ENCODE measurements around the gene SPEF2.

SPEF2 gene

DNA sequence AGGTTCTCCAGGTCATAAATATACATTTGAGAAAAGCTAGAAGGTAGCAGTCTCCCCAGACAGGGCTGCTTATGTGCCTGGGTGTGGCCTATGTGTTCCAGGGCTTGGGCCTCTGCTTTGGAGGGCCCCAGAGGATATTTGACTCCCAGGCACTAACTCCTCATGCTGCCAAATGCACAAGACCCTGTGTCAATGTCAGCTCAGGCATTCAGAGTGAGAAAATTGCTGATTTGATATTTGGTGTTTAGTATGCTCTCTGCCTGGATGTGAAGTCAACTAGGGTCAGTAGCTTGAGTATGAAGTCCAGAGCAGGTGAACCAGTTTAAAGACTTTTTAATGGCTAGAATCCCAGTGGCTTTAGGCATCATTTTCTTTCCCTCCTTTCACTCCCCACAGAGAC is 181.5 kb downstream of the SPEF2 start:
- TF ChIP-seq POLR2AphosphoS5 (IDR thresholded peaks at IDR 0.05; ENCODE audit: low read depth, low read length) (no peak), PAX5 (IDR thresholded peaks at IDR 0.05; ENCODE audit: insufficient read depth, low read length, severe bottlenecking) (no peak), POLR2A (IDR thresholded peaks at IDR 0.05; ENCODE audit: low read depth, low read length) (no peak), POU2F2 (IDR thresholded peaks at IDR 0.05; ENCODE audit: low read depth, low read length) (no peak), SPI1 (IDR thresholded peaks at IDR 0.05; ENCODE audit: low read depth, low read length) (no peak), TAF1 (IDR thresholded peaks at IDR 0.05; ENCODE audit: low read depth, low read length) (no peak)
- no peak for FAIRE-seq
- DNase-seq (ENCODE audit: insufficient read length, low spot score) = no peak

DNA sequence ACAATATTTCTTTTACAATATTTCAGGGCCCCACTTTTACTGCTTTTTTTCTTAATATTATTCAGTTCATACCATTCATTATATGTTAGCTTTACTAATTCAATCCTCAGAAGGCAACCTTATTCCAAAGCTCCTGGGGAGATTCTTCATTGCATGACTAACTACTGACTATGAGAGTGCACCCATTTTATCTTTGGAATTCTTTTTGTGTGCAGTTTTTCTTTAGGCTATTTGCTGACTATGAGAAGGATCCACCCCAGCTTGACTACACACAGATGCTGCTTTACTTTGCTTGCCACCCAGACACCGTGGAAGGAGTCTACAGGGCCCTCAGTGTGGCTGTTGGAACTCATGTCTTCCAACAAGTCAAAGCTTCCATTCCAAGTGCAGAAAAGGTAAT is 182.1 kb downstream of the SPEF2 start:
- TF ChIP-seq POLR2A (IDR thresholded peaks at IDR 0.05; ENCODE audit: low read depth, low read length) (no peak), SPI1 (IDR thresholded peaks at IDR 0.05; ENCODE audit: low read depth, low read length) (no peak), POU2F2 (IDR thresholded peaks at IDR 0.05; ENCODE audit: low read depth, low read length) (no peak), PAX5 (IDR thresholded peaks at IDR 0.05; ENCODE audit: insufficient read depth, low read length, severe bottlenecking) (no peak), POLR2AphosphoS5 (IDR thresholded peaks at IDR 0.05; ENCODE audit: low read depth, low read length) (no peak), TAF1 (IDR thresholded peaks at IDR 0.05; ENCODE audit: low read depth, low read length) (no peak)
- FAIRE-seq (no peak), DNase-seq (ENCODE audit: insufficient read length, low spot score) (no peak)

DNA sequence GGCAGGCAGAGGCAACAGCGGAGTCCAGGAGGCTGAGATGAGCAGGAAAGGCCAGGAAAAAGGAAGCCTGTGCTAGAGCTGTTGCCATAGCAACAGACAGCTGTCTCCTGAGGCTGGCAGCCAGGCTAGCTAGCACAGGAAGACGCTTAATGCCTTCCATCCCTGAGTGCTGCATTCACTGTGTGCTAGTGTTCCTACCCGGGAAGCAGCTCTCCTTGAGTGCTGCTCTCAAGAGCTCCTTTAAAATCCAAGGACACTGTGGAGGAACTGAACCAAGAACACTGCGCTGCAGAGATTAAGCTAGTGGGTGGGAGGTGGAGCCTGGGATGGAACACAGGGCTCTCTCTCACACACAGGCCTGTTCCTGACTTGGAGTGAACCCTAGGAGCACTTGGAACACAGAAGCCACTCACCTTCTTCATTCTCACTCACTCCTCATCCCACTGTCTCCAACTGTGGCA is 185.6 kb downstream of the SPEF2 start:
- TF ChIP-seq POLR2AphosphoS5 (IDR thresholded peaks at IDR 0.05; ENCODE audit: low read depth, low read length) (no peak), PAX5 (IDR thresholded peaks at IDR 0.05; ENCODE audit: insufficient read depth, low read length, severe bottlenecking) (no peak), SPI1 (IDR thresholded peaks at IDR 0.05; ENCODE audit: low read depth, low read length) (no peak), POU2F2 (IDR thresholded peaks at IDR 0.05; ENCODE audit: low read depth, low read length) (no peak), TAF1 (IDR thresholded peaks at IDR 0.05; ENCODE audit: low read depth, low read length) (no peak), POLR2A (IDR thresholded peaks at IDR 0.05; ENCODE audit: low read depth, low read length) (no peak)
- DNase-seq (ENCODE audit: insufficient read length, low spot score) = no peak
- FAIRE-seq = no peak

DNA sequence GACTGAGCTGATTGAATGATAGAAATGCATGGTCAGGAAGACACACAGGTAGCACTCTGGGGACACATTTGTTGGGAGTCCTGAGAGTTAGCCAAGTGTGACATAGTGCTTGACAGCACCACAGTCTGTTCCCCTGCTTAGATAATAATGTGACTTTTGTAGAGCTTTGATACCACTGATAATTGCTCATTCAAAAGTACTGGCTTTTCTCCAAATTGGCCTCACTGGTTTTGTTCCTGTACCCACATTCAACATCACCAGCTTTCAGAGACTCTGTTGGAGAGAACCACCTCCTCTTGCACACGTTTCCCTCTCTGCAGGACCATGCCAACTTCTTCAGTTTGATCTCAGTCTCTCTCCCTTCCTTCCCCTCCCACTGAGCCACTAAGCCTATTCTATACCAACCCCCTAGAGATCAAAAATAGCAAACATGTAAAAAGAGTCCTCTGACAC is 186.6 kb downstream of the SPEF2 start:
- DNase-seq (ENCODE audit: insufficient read length, low spot score) = no peak
- TF ChIP-seq POLR2A (IDR thresholded peaks at IDR 0.05; ENCODE audit: low read depth, low read length) = no peak
- FAIRE-seq = no peak

DNA sequence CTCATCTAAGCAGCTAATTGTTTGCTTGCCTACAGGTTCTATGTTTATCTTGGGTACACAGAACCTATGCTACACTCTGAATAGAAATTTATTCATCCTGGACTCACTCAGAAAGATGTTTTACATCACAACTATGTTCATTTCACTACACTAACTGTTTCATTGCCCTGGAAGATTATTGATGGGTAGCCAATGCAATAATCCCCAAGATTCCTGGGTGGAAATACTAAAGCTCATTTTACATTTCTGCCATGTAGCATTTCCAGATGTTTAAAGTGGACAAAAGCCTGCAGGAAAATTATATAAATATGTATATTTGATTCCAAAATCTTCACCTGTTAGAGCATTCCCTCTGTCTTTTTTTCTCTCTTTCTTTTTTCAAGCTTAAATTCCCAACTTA is 187.2 kb downstream of the SPEF2 start:
- no peak for TF ChIP-seq PAX5 (IDR thresholded peaks at IDR 0.05; ENCODE audit: insufficient read depth, low read length, severe bottlenecking)
- no peak for TF ChIP-seq TAF1 (IDR thresholded peaks at IDR 0.05; ENCODE audit: low read depth, low read length)
- TF ChIP-seq SPI1 (IDR thresholded peaks at IDR 0.05; ENCODE audit: low read depth, low read length) = no peak
- TF ChIP-seq POU2F2 (IDR thresholded peaks at IDR 0.05; ENCODE audit: low read depth, low read length) = no peak
- no peak for TF ChIP-seq POLR2A (IDR thresholded peaks at IDR 0.05; ENCODE audit: low read depth, low read length)
- no peak for TF ChIP-seq POLR2AphosphoS5 (IDR thresholded peaks at IDR 0.05; ENCODE audit: low read depth, low read length)
- FAIRE-seq (no peak), DNase-seq (ENCODE audit: insufficient read length, low spot score) (no peak)

DNA sequence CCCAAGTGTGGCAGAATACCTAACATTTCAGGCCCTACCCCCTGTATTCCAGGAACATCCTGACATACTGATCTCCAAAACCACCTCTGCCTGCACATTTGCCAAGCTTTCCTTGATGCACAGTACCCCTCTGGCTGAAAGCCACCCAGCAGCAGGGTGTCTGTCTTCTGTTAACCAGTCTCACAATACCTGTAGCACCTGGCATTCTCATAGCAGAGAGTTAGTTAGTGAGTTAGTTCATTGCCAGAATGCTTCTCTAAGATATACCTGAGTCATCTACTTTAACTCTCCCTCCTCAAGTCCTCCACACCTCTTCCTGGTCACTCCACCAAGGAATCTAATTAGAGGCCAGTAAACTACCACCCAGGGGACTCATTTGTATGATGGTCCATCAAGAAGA is 192.9 kb downstream of the SPEF2 start:
- DNase-seq (ENCODE audit: insufficient read length, low spot score) = no peak
- no peak for TF ChIP-seq SPI1 (IDR thresholded peaks at IDR 0.05; ENCODE audit: low read depth, low read length)
- TF ChIP-seq POLR2A (IDR thresholded peaks at IDR 0.05; ENCODE audit: low read depth, low read length) = no peak
- TF ChIP-seq POLR2AphosphoS5 (IDR thresholded peaks at IDR 0.05; ENCODE audit: low read depth, low read length) = no peak
- TF ChIP-seq PAX5 (IDR thresholded peaks at IDR 0.05; ENCODE audit: insufficient read depth, low read length, severe bottlenecking) = no peak
- no peak for TF ChIP-seq TAF1 (IDR thresholded peaks at IDR 0.05; ENCODE audit: low read depth, low read length)
- no peak for TF ChIP-seq POU2F2 (IDR thresholded peaks at IDR 0.05; ENCODE audit: low read depth, low read length)
- no peak for FAIRE-seq

DNA sequence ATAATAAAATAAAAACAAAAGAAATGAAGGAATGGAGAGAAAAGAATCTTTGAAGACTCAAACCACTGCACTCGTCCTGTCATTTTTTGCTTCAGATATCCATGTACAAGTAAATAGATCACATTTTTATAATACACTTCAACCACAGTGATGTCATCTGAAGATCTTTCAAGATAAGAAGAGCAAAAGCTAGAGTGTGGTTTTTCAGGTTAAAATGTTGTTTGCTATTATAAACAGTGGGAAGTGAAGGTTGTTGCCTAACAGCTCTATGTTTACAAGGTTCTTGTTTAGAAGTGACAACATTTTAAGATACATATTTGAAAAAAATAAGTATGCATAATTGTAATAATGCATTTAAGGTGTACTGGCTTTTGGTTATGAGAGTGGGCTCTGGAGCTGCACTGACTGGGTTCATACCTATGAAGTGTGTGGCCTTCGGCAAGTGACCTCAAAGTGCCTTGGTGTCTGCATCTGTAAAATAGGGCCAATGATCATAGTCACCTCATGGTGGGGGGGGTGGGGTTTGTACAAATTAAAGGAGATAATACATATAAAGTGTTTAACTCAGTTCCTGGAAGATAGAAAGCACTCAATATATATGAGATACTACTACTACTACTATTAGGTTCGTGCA is 193.6 kb downstream of the SPEF2 start:
- no peak for TF ChIP-seq TAF1 (IDR thresholded peaks at IDR 0.05; ENCODE audit: low read depth, low read length)
- TF ChIP-seq SPI1 (IDR thresholded peaks at IDR 0.05; ENCODE audit: low read depth, low read length) = no peak
- TF ChIP-seq PAX5 (IDR thresholded peaks at IDR 0.05; ENCODE audit: insufficient read depth, low read length, severe bottlenecking) = no peak
- TF ChIP-seq POLR2A (IDR thresholded peaks at IDR 0.05; ENCODE audit: low read depth, low read length) = no peak
- no peak for TF ChIP-seq POLR2AphosphoS5 (IDR thresholded peaks at IDR 0.05; ENCODE audit: low read depth, low read length)
- no peak for TF ChIP-seq POU2F2 (IDR thresholded peaks at IDR 0.05; ENCODE audit: low read depth, low read length)
- no peak for DNase-seq (ENCODE audit: insufficient read length, low spot score)
- no peak for FAIRE-seq

DNA sequence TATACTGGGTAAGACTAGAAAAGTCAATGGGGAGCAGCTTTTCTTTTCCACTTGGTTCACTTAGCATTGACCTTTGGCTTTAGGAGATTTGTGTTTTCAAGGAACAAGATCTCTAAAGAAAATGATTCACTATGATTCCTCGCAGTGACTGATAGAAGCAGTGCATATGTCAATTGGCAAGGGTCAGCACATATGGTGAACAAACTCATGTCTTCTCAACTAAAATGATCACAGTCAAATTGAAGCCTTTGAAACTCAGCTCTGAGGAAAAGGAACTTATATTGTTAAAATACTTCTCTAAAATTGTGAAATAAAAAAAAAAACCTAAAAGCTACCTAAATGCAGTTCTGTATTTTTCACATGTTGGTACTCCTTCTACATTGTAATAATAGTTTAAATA is 195.9 kb downstream of the SPEF2 start:
- no peak for TF ChIP-seq POLR2AphosphoS5 (IDR thresholded peaks at IDR 0.05; ENCODE audit: low read depth, low read length)
- no peak for TF ChIP-seq TAF1 (IDR thresholded peaks at IDR 0.05; ENCODE audit: low read depth, low read length)
- DNase-seq (ENCODE audit: insufficient read length, low spot score) = no peak
- no peak for FAIRE-seq

DNA sequence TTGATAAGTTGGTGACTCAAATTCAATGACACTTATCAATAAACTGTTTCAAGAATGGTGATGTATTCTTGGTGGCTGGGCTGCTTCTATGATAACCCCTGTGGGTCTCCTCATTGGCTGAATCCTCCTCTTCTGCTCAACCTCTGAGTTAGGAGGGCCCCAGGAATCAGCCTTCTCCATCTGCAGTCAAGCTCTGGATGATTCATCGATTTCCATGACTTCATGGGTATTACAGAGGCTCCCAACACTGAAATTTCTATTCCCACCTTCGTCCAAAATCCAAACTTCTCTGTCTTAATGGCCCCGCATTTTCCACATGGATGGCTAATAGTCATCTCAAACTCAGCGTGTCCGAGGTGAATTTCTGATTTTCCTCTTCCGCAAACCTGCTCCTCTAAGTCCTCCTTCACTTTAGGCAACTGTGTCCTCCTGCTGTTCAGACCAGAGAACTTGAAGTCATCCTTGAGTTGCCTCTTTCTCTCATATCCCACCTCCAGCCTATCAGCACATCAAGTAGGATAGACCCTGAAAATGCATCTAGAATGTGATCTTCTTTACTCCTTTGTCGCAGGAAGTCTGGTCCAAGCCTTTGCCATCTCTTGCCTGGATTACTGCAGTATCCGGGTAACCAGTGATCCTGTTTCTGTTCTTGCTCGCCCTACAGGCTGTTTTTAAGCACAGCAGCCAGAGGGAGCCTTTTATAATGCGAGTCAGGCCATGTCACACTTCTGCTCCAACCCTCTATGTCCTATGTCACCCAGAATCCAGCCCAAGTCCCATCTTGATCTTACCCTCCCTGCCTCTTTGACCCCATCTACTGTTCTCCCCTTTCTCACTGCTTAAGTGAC is 197.7 kb downstream of the SPEF2 start:
- no peak for DNase-seq (ENCODE audit: insufficient read length, low spot score)
- FAIRE-seq = peak; percentile 87
- TF ChIP-seq POU2F2 (IDR thresholded peaks at IDR 0.05; ENCODE audit: low read depth, low read length) (no peak), SPI1 (IDR thresholded peaks at IDR 0.05; ENCODE audit: low read depth, low read length) (no peak), TAF1 (IDR thresholded peaks at IDR 0.05; ENCODE audit: low read depth, low read length) (no peak), POLR2A (IDR thresholded peaks at IDR 0.05; ENCODE audit: low read depth, low read length) (no peak), PAX5 (IDR thresholded peaks at IDR 0.05; ENCODE audit: insufficient read depth, low read length, severe bottlenecking) (no peak), POLR2AphosphoS5 (IDR thresholded peaks at IDR 0.05; ENCODE audit: low read depth, low read length) (no peak)

All from GM12891 (cell line).